SU-DHL-6 (cell line): Measurements from ENCODE around the gene FOXP4.

Experiments
- H2AFZ ChIP-seq: fragments of 200-600 bp; sonication (generic); 2 replicates; pipeline ENCODE4 v1.6.1; 2014; ENCODE audit warnings: low read depth, mild to moderate bottlenecking, moderate library complexity, mixed read lengths, antibody characterized with exemption, low read length; ENCODE audit not compliant: severe bottlenecking
- H3F3A ChIP-seq: fragments of 200-600 bp; shearing (Covaris generic); 2 replicates; pipeline ENCODE4 v1.6.0; 2016; ENCODE audit warnings: antibody characterized with exemption, mild to moderate bottlenecking; ENCODE audit not compliant: insufficient read depth
- H3K27ac ChIP-seq: fragments of 200-600 bp; sonication (generic); 2 replicates; pipeline ENCODE4 v1.5.1; 2016; ENCODE audit warnings: low read depth, mild to moderate bottlenecking, low read length, moderate library complexity, mixed read lengths
- H3K27me3 ChIP-seq: fragments of 200-600 bp; sonication (generic), shearing (Covaris generic); 2 replicates; pipeline ENCODE4 v1.6.0; 2014; ENCODE audit warnings: mild to moderate bottlenecking, low read length
- H3K36me3 ChIP-seq: fragments of 200-600 bp; sonication (generic); 2 replicates; pipeline ENCODE4 v1.6.1; 2014; ENCODE audit warnings: mild to moderate bottlenecking, low read length, mixed read lengths
- H3K4me2 ChIP-seq: fragments of 300-600, 200-600 bp; shearing (Covaris generic), sonication (generic); 2 replicates; pipeline ENCODE4 v1.6.0; 2014; ENCODE audit warnings: low read length, low read depth, mild to moderate bottlenecking; ENCODE audit not compliant: poor library complexity, severe bottlenecking
- H3K4me3 ChIP-seq: fragments of 200-600 bp; sonication (generic); 2 replicates; pipeline ENCODE4 v1.5.1; 2014; ENCODE audit warnings: antibody characterized with exemption, low read length, mild to moderate bottlenecking, mixed read lengths; ENCODE audit not compliant: insufficient read depth, poor library complexity, severe bottlenecking
- H3K79me2 ChIP-seq: fragments of 200-600 bp; sonication (generic); 2 replicates; pipeline ENCODE4 v1.6.1; 2014; ENCODE audit warnings: mild to moderate bottlenecking, low read length, moderate library complexity; ENCODE audit not compliant: insufficient read depth
- H3K9ac ChIP-seq: fragments of 200-600 bp; sonication (generic); 2 replicates; pipeline ENCODE4 v1.7.0; 2014; ENCODE audit warnings: mild to moderate bottlenecking, low read length
- H3K9me2 ChIP-seq: fragments of 200-600 bp; sonication (generic); replicated peaks from 2 replicates; pipeline ENCODE4 v1.6.1; 2014; ENCODE audit warnings: low read length; ENCODE audit not compliant: insufficient read depth
- H3K9me3 ChIP-seq: fragments of 200-600 bp; sonication (generic); 2 replicates; pipeline ENCODE4 v1.6.1; 2014; ENCODE audit warnings: low read length, mixed read lengths; ENCODE audit not compliant: insufficient read depth
- H4K20me1 ChIP-seq: fragments of 200-600 bp; sonication (generic); 2 replicates; pipeline ENCODE4 v1.6.1; 2014; ENCODE audit warnings: low read depth, mild to moderate bottlenecking, antibody characterized with exemption, low read length, moderate library complexity, mixed read lengths
- CTCF ChIP-seq: fragments of 200-600 bp; sonication (generic); IDR thresholded peaks from one replicate; pipeline ENCODE4 v1.5.1; 2017; ENCODE audit warnings: antibody characterized with exemption, mild to moderate bottlenecking, low read length, moderate library complexity; ENCODE audit not compliant: insufficient read depth, poor library complexity, severe bottlenecking
- EZH2phosphoT487 ChIP-seq: fragments of 200-600 bp; sonication (generic), shearing (Covaris generic); conservative IDR thresholded peaks from 2 replicates; pipeline ENCODE4 v1.6.1; 2018; ENCODE audit warnings: mild to moderate bottlenecking, antibody characterized with exemption, low read length, moderate library complexity, mixed read lengths

The FOXP4 gene

GRCh38 chr6:41577356-41578216, 31.4 kb downstream of the FOXP4 start:
- Histone ChIP-seq H3K27ac (no peak overlapping the region), H3K27me3 (no peaks in the 10 kb centered on the region), H3F3A (no peaks in the 10 kb centered on the region), H3K4me3 (no peak overlapping the region), H3K36me3 (no peaks in the 10 kb centered on the region), H3K9ac (no peak overlapping the region), H3K9me3 (no peaks in the 10 kb centered on the region), H3K4me2 (no peak overlapping the region), H3K9me2 (no peaks in the 10 kb centered on the region), H2AFZ (no peak overlapping the region), H4K20me1 (no peaks in the 10 kb centered on the region), H3K79me2 (no peaks in the 10 kb centered on the region)
- TF ChIP-seq CTCF = no peak
- no peak for TF ChIP-seq EZH2phosphoT487

GRCh38 chr6:41578217-41579087, 32.3 kb downstream of the FOXP4 start:
- Histone ChIP-seq H3K9me3 (no peaks in the 10 kb centered on the region), H3K4me2 (no peak overlapping the region), H3F3A (no peaks in the 10 kb centered on the region), H2AFZ (no peak overlapping the region), H4K20me1 (no peaks in the 10 kb centered on the region), H3K27ac (no peak overlapping the region), H3K9ac (no peak overlapping the region), H3K4me3 (no peak overlapping the region), H3K36me3 (no peaks in the 10 kb centered on the region), H3K27me3 (no peaks in the 10 kb centered on the region), H3K9me2 (no peaks in the 10 kb centered on the region), H3K79me2 (no peaks in the 10 kb centered on the region)
- TF ChIP-seq EZH2phosphoT487 (no peak), CTCF (no peak)

- Histone ChIP-seq H3K27ac (no peak overlapping the region), H3K9me2 (no peaks in the 10 kb centered on the region), H3K79me2 (no peaks in the 10 kb centered on the region), H3K27me3 (no peaks in the 10 kb centered on the region), H2AFZ (no peak overlapping the region), H3K9ac (no peak overlapping the region), H3K4me2 (no peak overlapping the region), H3K4me3 (no peak overlapping the region), H3K36me3 (no peaks in the 10 kb centered on the region), H4K20me1 (no peaks in the 10 kb centered on the region), H3K9me3 (no peaks in the 10 kb centered on the region), H3F3A (no peaks in the 10 kb centered on the region)
- TF ChIP-seq CTCF (no peak), EZH2phosphoT487 (no peak)
Observed at GRCh38 chr6:41579088-41579610, 33.0 kb downstream of the FOXP4 start.
